BLaER1 (cell line): ENCODE measurements around the gene GRAMD1B.
"Not testable (repeated sequence)": the region's sequence is repeated elsewhere in the genome, so short reads cannot be mapped to it uniquely, and the experiment has no call there.

Experiments used
- H3K27ac ChIP-seq: shearing (Covaris generic); formaldehyde crosslinking; 2 replicates; pipeline ENCODE4 v1.8.1; 2022
- H3K27me3 ChIP-seq: shearing (Covaris generic); formaldehyde crosslinking; 2 replicates; pipeline ENCODE4 v1.8.1; 2022
- H3K36me3 ChIP-seq: shearing (Covaris generic); formaldehyde crosslinking; 2 replicates; pipeline ENCODE4 v1.8.1; 2022
- H3K4me1 ChIP-seq: shearing (Covaris generic); formaldehyde crosslinking; 2 replicates; pipeline ENCODE4 v1.8.1; 2022
- H3K4me2 ChIP-seq: shearing (Covaris generic); formaldehyde crosslinking; 2 replicates; pipeline ENCODE4 v1.8.1; 2022
- H3K4me3 ChIP-seq: shearing (Covaris generic); formaldehyde crosslinking; 2 replicates; pipeline ENCODE4 v1.8.1; 2022
- H3K9ac ChIP-seq: shearing (Covaris generic); formaldehyde crosslinking; 2 replicates; pipeline ENCODE4 v1.8.1; 2022
- H3K9me3 ChIP-seq: shearing (Covaris generic); formaldehyde crosslinking; 2 replicates; pipeline ENCODE4 v1.8.1; 2022
- H4K20me1 ChIP-seq: shearing (Covaris generic); formaldehyde crosslinking; 2 replicates; pipeline ENCODE4 v1.8.1; 2022
- Cebpa-rat ChIP-seq: shearing (Covaris generic); IDR thresholded peaks from 2 replicates; pipeline ENCODE4 v1.8.1; 2022

Gene GRAMD1B

GRCh38 chr11:123439616-123440015 lies 9.5 kb downstream of the GRAMD1B start:
- Histone ChIP-seq H3K27me3 (no peaks in the 10 kb centered on the region), H4K20me1 (peaks cover 34% of the 10 kb centered on the region), H3K9me3 (peaks cover 10% of the 10 kb centered on the region), H3K4me1 (peaks cover 28% of the 10 kb centered on the region), H3K9ac (no peak overlapping the region; the same call in 1 of the 2 replicates), H3K27ac (no peak overlapping the region), H3K4me2 (peak overlapping the region; percentile 41), H3K4me3 (no peak overlapping the region), H3K36me3 (peaks cover 52% of the 10 kb centered on the region)
- TF ChIP-seq Cebpa-rat, result no peak

- no peak overlapping the region for H3K27ac ChIP-seq
- H3K36me3 ChIP-seq, result peaks cover 57% of the 10 kb centered on the region
- no peak overlapping the region for H3K4me3 ChIP-seq
- peaks cover 28% of the 10 kb centered on the region for H3K4me1 ChIP-seq
- H4K20me1 ChIP-seq, result peaks cover 34% of the 10 kb centered on the region
- no peak for TF ChIP-seq Cebpa-rat
- H3K4me2 ChIP-seq, result no peak overlapping the region
- no peak overlapping the region for H3K9ac ChIP-seq
- H3K9me3 ChIP-seq, result peaks cover 10% of the 10 kb centered on the region
- H3K27me3 ChIP-seq, result no peaks in the 10 kb centered on the region
These were observed 11.1 kb downstream of the GRAMD1B start for GRCh38 chr11:123441161-123441560.

- Histone ChIP-seq H3K4me3 (no peak overlapping the region), H3K4me2 (no peak overlapping the region), H3K9ac (no peak overlapping the region), H4K20me1 (peaks cover 24% of the 10 kb centered on the region), H3K9me3 (peaks cover 10% of the 10 kb centered on the region), H3K27me3 (no peaks in the 10 kb centered on the region), H3K27ac (no peak overlapping the region), H3K4me1 (peaks cover 18% of the 10 kb centered on the region), H3K36me3 (peaks cover 44% of the 10 kb centered on the region)
- 0 out of 2 replicates have a peak, but pooled peaks have one; percentile 21 for TF ChIP-seq Cebpa-rat
These were observed 14.0 kb downstream of the GRAMD1B start for GRCh38 chr11:123443851-123444623.

GRCh38 chr11:123448823-123449222 lies 18.8 kb downstream of the GRAMD1B start:
- H3K4me2 ChIP-seq, result no peak overlapping the region
- H3K9ac ChIP-seq, result no peak overlapping the region
- TF ChIP-seq Cebpa-rat, result no peak
- no peaks in the 10 kb centered on the region for H3K27me3 ChIP-seq
- H3K4me1 ChIP-seq, result peaks cover 54% of the 10 kb centered on the region
- no peak overlapping the region for H3K4me3 ChIP-seq
- no peaks in the 10 kb centered on the region for H3K9me3 ChIP-seq
- no peak overlapping the region for H3K27ac ChIP-seq
- peaks cover 33% of the 10 kb centered on the region for H3K36me3 ChIP-seq
- H4K20me1 ChIP-seq, result peaks cover 39% of the 10 kb centered on the region

GRCh38 chr11:123449436-123449835 lies 19.4 kb downstream of the GRAMD1B start:
- Histone ChIP-seq H3K9me3 (no peaks in the 10 kb centered on the region), H3K4me2 (peak overlapping the region; percentile 48; the same call in 1 of the 2 replicates), H3K4me3 (no peak overlapping the region), H3K36me3 (peaks cover 34% of the 10 kb centered on the region), H3K9ac (no peak overlapping the region), H4K20me1 (peaks cover 39% of the 10 kb centered on the region), H3K27me3 (no peaks in the 10 kb centered on the region), H3K27ac (no peak overlapping the region), H3K4me1 (peaks cover 60% of the 10 kb centered on the region)
- no peak for TF ChIP-seq Cebpa-rat

GRCh38 chr11:123450623-123451022 lies 20.6 kb downstream of the GRAMD1B start:
- Histone ChIP-seq H4K20me1 (peaks cover 39% of the 10 kb centered on the region), H3K4me3 (no peak overlapping the region), H3K4me1 (peaks cover 62% of the 10 kb centered on the region), H3K9me3 (no peaks in the 10 kb centered on the region), H3K27ac (no peak overlapping the region), H3K27me3 (no peaks in the 10 kb centered on the region), H3K4me2 (peak overlapping the region; percentile 48; the same call in 1 of the 2 replicates), H3K36me3 (peaks cover 28% of the 10 kb centered on the region), H3K9ac (no peak overlapping the region)
- no peak for TF ChIP-seq Cebpa-rat

GRCh38 chr11:123451183-123451781 lies 21.2 kb downstream of the GRAMD1B start:
- Histone ChIP-seq H3K4me3 (no peak overlapping the region), H3K9ac (no peak overlapping the region), H3K27me3 (no peaks in the 10 kb centered on the region), H3K27ac (no peak overlapping the region), H4K20me1 (peaks cover 39% of the 10 kb centered on the region), H3K9me3 (no peaks in the 10 kb centered on the region), H3K4me1 (peaks cover 64% of the 10 kb centered on the region), H3K36me3 (peaks cover 21% of the 10 kb centered on the region), H3K4me2 (peak overlapping the region; percentile 39; the same call in 1 of the 2 replicates)
- no peak for TF ChIP-seq Cebpa-rat

GRCh38 chr11:123452794-123453193 lies 22.7 kb downstream of the GRAMD1B start:
- Histone ChIP-seq H4K20me1 (peaks cover 39% of the 10 kb centered on the region), H3K9ac (no peak overlapping the region), H3K27ac (no peak overlapping the region), H3K36me3 (peaks cover 18% of the 10 kb centered on the region), H3K4me1 (peaks cover 79% of the 10 kb centered on the region), H3K9me3 (no peaks in the 10 kb centered on the region), H3K4me3 (no peak overlapping the region), H3K27me3 (no peaks in the 10 kb centered on the region), H3K4me2 (peak overlapping the region; percentile 39)
- TF ChIP-seq Cebpa-rat, result no peak

- Histone ChIP-seq H3K4me2 (peak overlapping the region; percentile 6; the same call in 1 of the 2 replicates), H3K4me3 (no peak overlapping the region), H3K9me3 (no peaks in the 10 kb centered on the region), H3K27me3 (no peaks in the 10 kb centered on the region), H3K36me3 (peaks cover 24% of the 10 kb centered on the region), H3K4me1 (peaks cover 72% of the 10 kb centered on the region), H3K9ac (no peak overlapping the region), H3K27ac (0 out of 2 replicates have a peak overlapping the region, but pooled peaks have one; percentile 1), H4K20me1 (peaks cover 27% of the 10 kb centered on the region)
- TF ChIP-seq Cebpa-rat, result no peak
These were observed 24.1 kb downstream of the GRAMD1B start for GRCh38 chr11:123454060-123454651.

GRCh38 chr11:123454796-123455195 lies 24.7 kb downstream of the GRAMD1B start:
- no peak for TF ChIP-seq Cebpa-rat
- no peaks in the 10 kb centered on the region for H3K27me3 ChIP-seq
- H4K20me1 ChIP-seq, result peaks cover 22% of the 10 kb centered on the region
- H3K36me3 ChIP-seq, result peaks cover 24% of the 10 kb centered on the region
- no peak overlapping the region for H3K9ac ChIP-seq
- no peaks in the 10 kb centered on the region for H3K9me3 ChIP-seq
- H3K4me2 ChIP-seq, result no peak overlapping the region
- no peak overlapping the region for H3K4me3 ChIP-seq
- peaks cover 67% of the 10 kb centered on the region for H3K4me1 ChIP-seq
- no peak overlapping the region for H3K27ac ChIP-seq

GRCh38 chr11:123456448-123456847 lies 26.4 kb downstream of the GRAMD1B start:
- H3K9ac ChIP-seq, H3K4me3 ChIP-seq: not testable (repeated sequence)
- peak overlapping the region; percentile 50 for H3K27ac ChIP-seq

More at GRCh38 chr11:123456448-123456847, 26.4 kb downstream of the GRAMD1B start:
- H3K27me3 ChIP-seq, H4K20me1 ChIP-seq, H3K9me3 ChIP-seq: not testable (repeated sequence)
- H3K4me2 ChIP-seq, result peak overlapping the region; percentile 57
- H3K36me3 ChIP-seq, result peaks cover 19% of the 10 kb centered on the region
- H3K4me1 ChIP-seq, result peaks cover 61% of the 10 kb centered on the region
